Stimulated activated CD8-positive, alpha-beta memory T cell treated with anti-CD3 and anti-CD28 coated beads, Interleukin-15, amount 100 ng/mL, for 24 hours (primary cell): ENCODE results near the gene LRCOL1.

ENCODE experiments used
- DNase-seq: peaks from one replicate; pipeline ENCODE4 v3.0.0-alpha.2; 2020; ENCODE audit warnings: low read depth

The LRCOL1 gene

GRCh38 chr12:132562489-132563021 is 47.8 kb downstream of the LRCOL1 start:
- DNase-seq: no peak

- DNase-seq: no peak
Measured at GRCh38 chr12:132561427-132562156, 48.8 kb downstream of the LRCOL1 start.

GRCh38 chr12:132560614-132561426 is 49.6 kb downstream of the LRCOL1 start:
- peak; percentile 67 for DNase-seq

GRCh38 chr12:132560364-132560613 is 50.1 kb downstream of the LRCOL1 start:
- DNase-seq: no peak

GRCh38 chr12:132559652-132560363 is 50.6 kb downstream of the LRCOL1 start:
- peak; percentile 12 for DNase-seq

GRCh38 chr12:132558861-132559623 is 51.3 kb downstream of the LRCOL1 start:
- no peak for DNase-seq

- DNase-seq: no peak
Measured at GRCh38 chr12:132558042-132558856, 52.1 kb downstream of the LRCOL1 start.

- DNase-seq: no peak
Measured at GRCh38 chr12:132557291-132558015, 52.9 kb downstream of the LRCOL1 start.

GRCh38 chr12:132556801-132557200 is 53.6 kb downstream of the LRCOL1 start:
- DNase-seq: no peak

- DNase-seq: no peak
Measured at GRCh38 chr12:132556216-132556615, 54.2 kb downstream of the LRCOL1 start.

- DNase-seq: no peak
Measured at GRCh38 chr12:132555686-132556085, 54.7 kb downstream of the LRCOL1 start.

- no peak for DNase-seq
Measured at GRCh38 chr12:132554845-132555630, 55.3 kb downstream of the LRCOL1 start.
